Colonic mucosa (tissue), 4 donors: Measurements from ENCODE around the gene FNDC1. TPM values are rescaled to one million over a fixed set of nuclear protein-coding genes. Genes with fewer than 3 reads are reported as not detected.

ENCODE experiments used
- DNase-seq: peaks from one replicate; pipeline ENCODE4 v3.0.0-alpha.2; 2020
- H3K27ac ChIP-seq: fragments of 200-600 bp; one replicate; pipeline ENCODE4 v1.8.0; 2021
- H3K27me3 ChIP-seq: fragments of 200-600 bp; one replicate; pipeline ENCODE4 v1.8.0; 2021
- H3K36me3 ChIP-seq: fragments of 200-600 bp; one replicate; pipeline ENCODE4 v1.8.0; 2021
- H3K4me1 ChIP-seq: fragments of 200-600 bp; one replicate; pipeline ENCODE4 v1.8.0; 2021; ENCODE audit warnings: mild to moderate bottlenecking
- H3K4me3 ChIP-seq: fragments of 200-600 bp; one replicate; pipeline ENCODE4 v1.8.0; 2021
- H3K9ac ChIP-seq, 2 donors: one replicate each; pipeline ENCODE4 v1.7.0; 2013; ENCODE audit warnings: control low read depth in 2 of 2, low read depth in 2 of 2, low read length in 2 of 2
- H3K9me3 ChIP-seq: fragments of 200-600 bp; one replicate; pipeline ENCODE4 v1.8.0; 2021
- CTCF ChIP-seq: fragments of 200-600 bp; IDR thresholded peaks from one replicate; pipeline ENCODE4 v1.8.0; 2022; ENCODE audit warnings: antibody characterized with exemption, mild to moderate bottlenecking
- intact Hi-C: fragments of 100-400 bp; cut with DNase I; formaldehyde crosslinking; loops from one replicate; pipeline ENCODE4 v1.14.1; 2022
- total RNA-seq, 2 donors: library from RNA; stranded (reverse); fragmentation: NEBNext Ultra II Directional in 1 of 2; extraction: Animal tissue kit (Norgen Biotek cat#: 25700) in 1 of 2; gene quantifications; one replicate each; pipeline ENCODE4 v1.2.1, GENCODE V29; 2021
- donor health status: healthy.
- donor health status: DM: no; HTN: no; CAD: no.
- donor health status: DM: no; HTN: no; CAD: no.

Gene FNDC1
- total RNA-seq, 2 donors from 2014 or later, result 0.05 to 1.1 TPM

DNA sequence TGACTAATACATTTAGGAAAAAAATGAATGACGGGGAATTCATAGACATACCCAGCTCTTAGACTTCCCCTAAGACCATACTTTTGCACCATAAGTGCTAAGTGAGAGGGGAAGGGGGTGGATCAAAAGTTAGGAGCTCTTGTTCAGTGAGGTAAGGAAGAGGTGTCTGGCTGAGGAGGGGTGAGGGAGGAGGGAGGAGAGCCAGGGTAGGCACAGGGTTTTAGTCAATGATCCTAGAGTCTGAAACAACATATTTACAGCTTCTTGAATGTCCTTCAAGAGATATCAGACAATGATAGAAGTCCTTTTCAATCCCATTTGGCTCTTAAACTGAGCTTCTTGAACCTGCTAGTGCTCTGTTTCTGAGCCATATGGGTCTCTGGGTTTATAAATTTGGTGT, 135.4 kb downstream of the FNDC1 start:
- Histone ChIP-seq H3K9ac (no peak overlapping the region), H3K4me3 (no peak overlapping the region), H3K4me1 (no peaks in the 10 kb centered on the region), H3K9me3 (no peaks in the 10 kb centered on the region), H3K27ac (no peak overlapping the region), H3K27me3 (no peaks in the 10 kb centered on the region), H3K36me3 (no peaks in the 10 kb centered on the region)
- intact Hi-C loops, result no loop called here
- no peak for TF ChIP-seq CTCF
- no peak for DNase-seq

DNA sequence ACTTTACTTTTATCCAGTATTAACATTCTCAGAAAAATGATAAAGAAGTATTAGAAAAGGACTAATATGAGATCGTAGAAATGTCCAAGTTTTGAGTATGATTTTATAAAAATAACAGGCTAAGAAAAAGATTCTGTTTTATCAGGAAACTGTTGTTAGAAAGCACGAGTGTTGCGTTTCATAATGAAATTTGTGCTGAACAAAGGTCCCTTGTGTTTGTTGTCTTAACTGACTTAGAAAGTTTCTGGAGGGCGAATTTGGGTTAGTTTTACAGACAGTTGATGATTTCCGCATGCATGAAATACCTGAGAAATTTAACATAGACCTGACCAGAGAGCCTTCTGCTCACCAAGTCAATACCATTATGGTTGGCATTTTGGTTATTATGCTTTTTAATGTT, 136.0 kb downstream of the FNDC1 start:
- no peak for TF ChIP-seq CTCF

GRCh38 chr6:159305804-159306537, 136.8 kb downstream of the FNDC1 start:
- no peaks in the 10 kb centered on the region for H3K9me3 ChIP-seq
- H3K9ac ChIP-seq, result no peak overlapping the region
- H3K27ac ChIP-seq, result no peak overlapping the region
- no peak for TF ChIP-seq CTCF
- H3K27me3 ChIP-seq, result no peaks in the 10 kb centered on the region
- H3K4me1 ChIP-seq, result no peaks in the 10 kb centered on the region
- H3K4me3 ChIP-seq, result no peak overlapping the region
- intact Hi-C loops, result no loop called here
- DNase-seq, result no peak
- H3K36me3 ChIP-seq, result no peaks in the 10 kb centered on the region

More for the DNA sequence above, 136.0 kb downstream of the FNDC1 start:
- Histone ChIP-seq H3K9ac (no peak overlapping the region), H3K27ac (no peak overlapping the region), H3K9me3 (no peaks in the 10 kb centered on the region), H3K36me3 (no peaks in the 10 kb centered on the region), H3K27me3 (no peaks in the 10 kb centered on the region), H3K4me1 (no peaks in the 10 kb centered on the region), H3K4me3 (no peak overlapping the region)
- no peak for DNase-seq
- intact Hi-C loops, result no loop called here

DNA sequence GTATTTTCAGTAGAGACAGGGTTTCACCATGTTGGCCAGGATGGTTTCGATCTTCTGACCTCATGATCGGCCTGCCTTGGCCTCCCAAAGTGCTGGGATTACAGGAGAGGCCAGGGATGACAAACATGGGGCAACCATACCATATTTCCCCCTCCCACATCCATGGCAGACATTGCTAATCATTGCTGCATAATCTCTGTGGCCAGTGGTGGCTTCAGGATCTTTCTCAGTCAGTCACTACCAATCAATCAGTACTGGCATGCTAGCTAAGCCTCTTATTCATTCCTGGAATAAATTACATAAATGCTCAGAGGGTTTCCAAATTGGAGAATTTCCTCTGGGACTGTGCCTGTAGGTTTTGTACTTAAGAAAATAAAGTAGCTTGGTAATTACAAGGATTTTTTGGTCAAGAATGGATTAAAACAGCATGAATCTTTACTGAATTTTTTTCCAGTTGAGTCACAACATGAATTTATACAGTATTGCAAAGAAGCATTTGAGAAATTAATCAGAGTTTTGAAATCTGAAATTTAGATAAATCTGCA, 138.1 kb downstream of the FNDC1 start:
- Histone ChIP-seq H3K27me3 (no peaks in the 10 kb centered on the region), H3K4me3 (no peak overlapping the region), H3K27ac (no peak overlapping the region), H3K4me1 (no peaks in the 10 kb centered on the region), H3K36me3 (no peaks in the 10 kb centered on the region), H3K9ac (no peak overlapping the region), H3K9me3 (no peaks in the 10 kb centered on the region)
- DNase-seq, result no peak
- intact Hi-C loops, result no loop called here
- TF ChIP-seq CTCF, result no peak

GRCh38 chr6:159308198-159308597, 139.0 kb downstream of the FNDC1 start:
- no peak for DNase-seq
- intact Hi-C loops, result no loop called here
- H3K9ac ChIP-seq, result no peak overlapping the region
- no peak for TF ChIP-seq CTCF
- no peak overlapping the region for H3K4me3 ChIP-seq
- H3K9me3 ChIP-seq, result no peaks in the 10 kb centered on the region
- H3K27ac ChIP-seq, result no peak overlapping the region
- no peaks in the 10 kb centered on the region for H3K27me3 ChIP-seq
- H3K36me3 ChIP-seq, result no peaks in the 10 kb centered on the region
- H3K4me1 ChIP-seq, result no peaks in the 10 kb centered on the region
